ENCODE data around the gene SETX.

SETX gene

DNA sequence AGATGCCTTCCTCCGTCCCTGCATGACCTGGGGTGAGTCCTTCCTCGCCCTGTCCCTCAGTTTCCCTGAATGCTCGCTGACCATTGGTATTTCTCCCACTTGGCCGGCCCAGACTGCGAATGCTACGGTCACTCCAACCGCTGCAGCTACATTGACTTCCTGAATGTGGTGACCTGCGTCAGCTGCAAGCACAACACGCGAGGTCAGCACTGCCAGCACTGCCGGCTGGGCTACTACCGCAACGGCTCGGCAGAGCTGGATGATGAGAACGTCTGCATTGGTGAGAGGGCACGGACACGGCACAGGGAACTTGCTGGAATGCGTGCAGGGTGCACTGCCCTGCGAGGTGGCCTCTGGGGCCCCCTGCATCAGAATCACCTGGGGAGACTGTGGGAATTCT, 115.8 kb downstream of the SETX start:
- no peak for DNase-seq

DNA sequence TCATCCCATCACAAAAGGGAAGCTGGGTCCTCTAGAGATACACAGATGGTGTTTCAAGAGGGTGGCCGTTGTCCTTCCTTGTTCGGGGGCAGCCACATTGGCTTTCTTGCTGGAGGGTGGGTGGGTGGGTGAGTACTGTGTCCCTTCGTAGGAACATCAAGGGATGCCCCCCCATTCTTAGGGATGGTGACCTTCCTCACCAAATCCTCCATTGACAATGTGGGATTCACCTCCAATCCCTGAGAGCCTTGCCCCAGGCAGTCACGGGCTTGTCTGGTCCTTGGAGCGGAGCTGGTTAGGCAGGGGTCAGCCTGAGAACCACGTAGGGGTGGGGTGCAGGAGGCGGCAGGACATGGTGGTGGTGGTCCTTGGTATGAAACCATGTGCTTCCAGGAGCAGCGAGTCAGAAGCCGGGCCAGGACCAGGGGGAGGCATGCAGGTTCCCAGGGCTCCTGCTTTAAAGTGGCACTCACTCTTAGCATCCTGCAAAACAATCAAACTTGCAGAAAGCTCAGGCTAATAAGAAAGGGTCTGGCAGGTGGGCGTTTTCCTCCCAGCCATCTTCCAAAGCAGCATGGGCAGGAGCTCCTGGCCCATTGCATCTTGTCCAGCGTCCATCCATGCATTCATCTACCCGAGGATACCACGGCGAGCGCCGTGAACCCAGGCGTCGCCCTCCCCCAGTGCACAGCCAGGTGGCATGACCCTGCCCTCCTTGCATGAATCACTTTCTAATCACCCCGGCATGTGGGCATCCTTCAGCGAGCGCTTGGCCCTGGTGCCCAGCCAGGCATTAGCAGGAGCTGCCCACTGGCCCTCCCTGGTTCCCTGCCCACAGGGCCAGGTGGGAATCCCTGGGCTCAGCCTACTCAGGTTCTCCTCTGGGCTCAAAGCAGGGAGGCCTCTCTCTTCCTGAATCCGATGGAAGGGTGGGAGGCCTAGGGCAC, 116.5 kb downstream of the SETX start:
- DNase-seq, result no peak

DNA sequence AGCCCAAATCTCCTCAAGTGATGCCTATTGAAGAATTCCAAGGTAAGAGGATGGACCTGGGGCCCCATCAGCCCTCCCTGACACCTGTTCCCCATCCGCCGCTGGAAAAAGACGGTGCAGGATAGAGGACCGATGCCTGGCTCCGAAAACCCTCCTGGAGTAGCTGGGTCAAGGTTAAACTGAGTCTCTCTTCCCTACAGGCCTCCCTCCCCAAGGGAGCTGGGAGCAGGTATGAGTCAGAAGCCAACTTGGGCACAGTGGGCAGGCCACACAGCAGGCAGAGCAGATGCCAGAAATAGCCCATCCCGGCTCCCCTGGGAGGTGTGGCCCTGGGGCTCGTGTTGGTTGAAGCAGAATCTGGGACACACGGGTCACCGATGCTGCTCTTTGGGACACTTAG, 117.3 kb downstream of the SETX start:
- DNase-seq, result no peak

DNA sequence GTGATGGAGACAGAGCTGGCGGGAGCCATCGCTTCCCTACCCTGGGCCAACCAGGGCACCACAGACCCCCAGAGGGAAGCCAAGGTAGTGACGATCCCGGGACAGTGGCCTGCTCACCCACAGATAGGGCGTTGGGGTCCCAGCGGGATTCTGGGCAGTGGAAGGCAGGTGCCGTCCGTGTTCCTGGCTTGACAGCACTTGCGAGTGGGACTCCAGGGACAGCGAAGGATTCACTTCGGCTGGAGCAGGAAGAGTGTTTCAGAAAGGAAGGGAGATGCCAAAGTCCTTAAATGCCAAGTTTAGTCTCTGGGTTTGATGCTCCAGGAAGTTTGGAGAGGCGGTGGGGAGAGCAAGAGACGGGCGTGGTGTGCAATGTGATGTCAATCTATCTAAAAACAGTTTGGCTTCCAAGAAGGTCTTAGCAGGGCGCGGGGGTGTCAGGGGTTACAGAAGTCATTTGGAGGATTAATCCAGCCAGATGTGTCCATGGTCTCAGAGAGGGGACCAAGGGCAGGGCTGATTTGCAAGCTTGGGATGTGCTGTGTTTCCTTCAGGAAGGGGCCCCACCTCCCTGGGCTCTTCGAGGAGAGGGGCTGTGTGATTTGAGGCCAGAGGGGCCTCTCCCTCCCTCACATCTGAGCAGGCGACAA, 118.0 kb downstream of the SETX start:
- DNase-seq, result no peak

DNA sequence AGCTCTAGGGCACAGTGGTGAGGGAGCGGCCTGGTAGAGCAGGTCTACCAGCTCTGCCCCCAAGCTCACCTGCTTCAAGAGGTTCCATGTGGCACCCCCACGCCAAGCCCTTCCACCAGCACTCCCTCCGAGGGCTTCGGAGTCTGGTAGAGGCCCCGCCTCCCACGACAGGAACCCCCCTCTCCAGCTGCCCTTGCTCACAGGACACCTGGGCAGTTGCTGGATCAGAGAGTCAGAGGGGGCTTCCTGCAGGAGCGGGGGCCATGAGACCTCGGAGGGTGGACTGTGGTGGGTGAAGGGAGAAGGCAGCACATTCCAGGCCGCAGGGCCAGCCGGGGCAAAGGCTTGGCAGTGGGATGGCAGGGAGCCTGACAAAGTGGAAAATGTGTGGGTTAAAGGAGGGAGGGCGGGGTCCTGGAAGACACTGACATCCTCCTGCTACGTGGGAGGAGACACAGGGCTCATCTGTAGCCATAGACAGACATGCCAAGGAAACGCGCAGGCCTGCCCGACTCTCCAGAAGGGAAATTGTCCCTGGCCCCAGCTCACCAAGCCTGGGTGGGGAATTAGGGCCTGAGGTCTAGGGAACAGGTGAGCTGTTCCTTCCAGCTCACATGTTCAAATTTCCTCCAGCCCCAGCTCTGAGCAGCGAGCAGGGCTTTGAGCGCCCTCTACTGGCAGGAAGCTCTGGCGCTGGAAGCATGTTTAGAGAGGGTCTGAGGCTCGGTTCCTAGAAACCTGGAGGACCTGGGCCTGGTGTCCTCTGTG, 118.7 kb downstream of the SETX start:
- peak; percentile 87 to 88 for DNase-seq

DNA sequence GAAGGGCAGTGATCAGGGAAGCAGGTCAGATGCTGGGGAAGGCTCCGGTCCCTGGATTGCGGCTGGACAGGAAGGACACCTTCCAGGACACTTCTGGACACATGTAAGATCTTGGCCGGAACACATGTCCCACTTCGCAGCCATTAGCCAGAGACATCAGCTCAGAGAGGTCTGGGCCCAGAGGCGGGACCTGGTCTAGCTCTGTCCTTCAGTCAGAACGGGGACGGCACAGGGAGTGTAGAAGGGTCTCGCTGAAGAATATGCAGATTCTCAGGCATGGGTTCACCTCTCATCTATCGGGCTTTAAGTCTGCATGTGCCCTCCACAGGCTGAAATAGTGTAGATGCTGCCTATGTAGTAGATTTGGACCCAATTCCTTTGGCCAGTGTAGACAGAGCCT, 119.7 kb downstream of the SETX start:
- DNase-seq, result no peak

DNA sequence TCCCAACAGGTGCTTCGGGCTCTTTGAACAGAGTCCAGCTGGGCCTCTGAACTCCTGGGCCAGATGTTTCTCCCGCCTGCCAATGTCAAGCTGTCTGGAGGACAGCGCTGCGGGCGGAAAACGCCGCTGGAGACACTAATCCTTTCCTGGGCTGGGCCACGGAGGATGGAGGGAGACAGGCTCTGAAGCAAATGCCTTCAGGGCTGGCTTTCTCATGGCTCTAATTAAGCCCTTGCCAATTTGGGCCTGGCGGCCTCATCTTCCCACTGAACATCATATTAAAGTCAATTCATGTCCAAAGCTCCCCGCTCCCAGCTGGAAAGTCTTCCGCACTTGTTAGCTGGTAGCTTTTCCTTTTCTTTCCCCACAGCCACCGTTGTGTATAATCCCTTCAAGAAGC, 120.3 kb downstream of the SETX start:
- DNase-seq, result no peak

DNA sequence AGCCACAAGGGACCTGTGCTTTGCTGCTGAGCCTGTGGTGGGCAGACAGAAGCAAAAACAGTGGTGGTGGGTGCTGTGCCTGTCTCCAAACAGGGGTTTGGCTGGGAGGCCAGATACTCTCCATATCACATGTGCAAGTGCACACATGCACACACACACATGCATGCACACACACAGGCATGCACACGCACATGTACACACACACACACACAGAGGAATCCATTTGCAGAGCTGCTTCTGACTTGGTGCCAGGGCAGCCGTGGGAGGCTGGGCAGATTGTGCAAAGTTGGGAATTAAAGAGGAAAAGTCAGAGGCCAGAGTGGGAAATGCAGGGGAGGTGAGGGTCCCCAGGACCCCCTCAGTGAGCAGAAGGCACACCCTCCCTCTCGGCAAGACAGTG, 121.6 kb downstream of the SETX start:
- DNase-seq, result no peak

DNA sequence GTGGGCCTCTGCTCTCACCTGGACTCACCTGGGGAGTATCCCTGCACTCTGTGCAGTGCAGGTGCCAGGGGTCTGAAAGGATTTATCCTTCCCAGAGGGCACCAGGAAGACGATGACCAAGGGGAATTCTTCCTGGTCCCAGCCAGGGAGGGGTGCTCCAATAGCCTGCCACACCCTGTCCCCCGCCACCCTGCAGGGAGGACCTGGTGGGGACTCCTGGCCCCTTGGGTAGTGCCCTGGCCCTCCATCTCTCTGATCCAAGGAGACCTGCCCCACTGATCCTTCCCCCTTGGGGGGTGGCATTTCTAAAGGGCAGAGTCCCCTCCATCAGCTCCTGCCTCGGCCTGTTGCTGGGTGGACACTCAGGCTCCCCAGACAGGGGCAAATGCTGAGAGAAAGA, 122.3 kb downstream of the SETX start:
- DNase-seq, result no peak

DNA sequence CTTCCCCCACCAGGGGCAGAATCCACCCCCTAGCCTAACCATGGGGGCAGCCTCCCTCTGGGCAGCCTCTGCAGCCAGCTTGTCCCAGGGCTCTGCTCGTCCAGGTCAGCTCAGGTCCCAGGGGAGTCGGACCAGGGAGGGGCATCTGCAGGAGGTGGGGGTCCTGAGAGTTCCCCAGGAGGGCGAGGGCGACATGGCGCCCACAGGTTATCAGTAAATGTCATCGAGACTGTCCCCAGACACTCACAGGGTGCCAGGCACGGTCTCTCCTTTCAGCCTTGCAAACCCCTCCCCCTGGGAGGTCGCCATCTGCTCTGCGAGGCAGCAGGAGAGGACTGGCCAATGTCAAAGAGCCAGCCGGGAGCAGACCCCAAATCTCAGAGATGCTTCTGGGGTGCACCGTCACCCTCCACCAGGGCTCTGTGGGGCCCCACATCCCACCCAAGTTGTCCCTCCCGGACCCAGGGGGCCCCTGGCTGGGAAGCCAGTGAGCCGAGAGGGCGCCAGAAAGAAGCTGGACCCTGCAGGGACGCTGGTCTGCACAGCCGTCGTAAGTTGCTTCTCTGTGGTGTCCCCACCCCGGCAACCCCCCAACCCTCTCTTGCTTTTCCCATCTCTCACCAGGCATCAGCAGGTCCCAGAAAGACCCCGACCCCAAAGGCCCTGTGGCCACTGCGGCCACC, 123.6 kb downstream of the SETX start:
- no peak for DNase-seq

DNA sequence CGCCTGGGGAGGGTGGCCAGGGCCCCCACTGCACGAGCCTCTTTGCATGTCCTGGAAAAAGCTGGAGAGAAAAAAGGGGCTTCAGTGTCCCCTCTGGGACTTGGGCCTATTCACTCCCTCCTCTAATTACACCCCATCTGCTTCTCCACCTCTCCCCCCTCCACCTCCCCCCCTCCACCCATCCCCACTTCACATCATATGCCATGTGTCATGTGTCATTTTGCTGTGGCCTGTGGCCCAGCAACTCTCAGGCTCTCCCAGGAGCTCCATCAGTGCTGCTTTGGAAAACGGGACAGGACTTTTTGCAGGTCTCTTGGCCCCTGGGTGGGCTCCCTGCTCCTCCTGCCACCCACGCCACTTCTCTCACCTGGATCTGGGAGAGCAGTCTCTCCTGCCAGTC, 124.2 kb downstream of the SETX start:
- no peak for DNase-seq

DNA sequence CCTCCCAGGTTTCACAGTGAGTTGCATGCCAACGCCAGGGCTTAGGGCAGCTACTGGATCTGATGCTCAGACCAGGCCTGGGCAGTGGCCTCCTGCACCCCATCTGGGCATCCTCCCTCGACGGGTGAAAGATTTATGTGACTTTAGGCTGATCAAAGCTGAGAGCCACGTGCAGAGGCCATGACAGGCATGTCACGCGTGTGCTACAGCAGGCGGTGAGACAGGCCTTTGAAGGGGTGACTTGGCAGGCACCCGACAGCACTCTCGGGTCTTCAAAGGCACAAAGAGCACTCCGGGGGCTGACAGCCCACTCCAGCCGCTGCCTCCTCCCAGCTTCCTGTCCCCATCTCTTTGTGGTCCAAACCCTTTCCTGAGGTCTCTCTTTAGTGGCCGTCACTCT, 126.7 kb downstream of the SETX start:
- DNase-seq, result no peak

DNA sequence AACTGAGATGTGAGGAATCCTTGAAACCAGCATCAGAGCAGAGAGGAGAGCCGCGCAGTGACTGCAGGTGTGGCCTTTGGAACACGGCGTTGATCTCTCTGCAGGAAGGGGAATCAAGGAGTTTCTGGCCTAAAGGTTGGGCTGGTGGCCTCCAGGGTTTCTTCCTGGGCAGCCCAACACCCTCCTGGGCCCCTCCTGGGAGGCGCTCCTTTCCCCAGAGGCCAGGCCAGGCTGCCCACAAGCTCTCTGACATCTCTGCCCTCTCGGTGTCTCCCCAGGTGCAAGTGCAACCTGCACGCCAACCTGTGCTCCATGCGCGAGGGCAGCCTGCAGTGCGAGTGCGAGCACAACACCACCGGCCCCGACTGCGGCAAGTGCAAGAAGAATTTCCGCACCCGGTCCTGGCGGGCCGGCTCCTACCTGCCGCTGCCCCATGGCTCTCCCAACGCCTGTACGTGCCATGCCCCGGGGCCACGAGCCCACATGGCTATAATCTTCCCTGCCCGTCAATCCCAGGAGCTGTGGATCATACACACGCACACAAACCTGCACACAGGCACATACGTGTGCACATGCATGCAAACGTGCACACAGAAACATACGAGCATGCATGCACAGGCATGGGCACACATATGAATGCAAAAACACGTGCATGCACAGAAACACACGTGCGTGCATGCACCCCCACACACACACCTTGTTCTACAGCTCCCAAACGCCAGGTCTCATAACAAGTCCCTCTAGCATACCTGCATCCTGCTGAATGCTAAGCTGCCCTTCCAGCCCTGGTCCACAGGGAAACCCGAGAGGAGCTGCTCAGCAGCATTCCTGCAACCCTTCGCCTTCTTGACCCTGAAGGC, 128.0 kb downstream of the SETX start:
- DNase-seq, result no peak

DNA sequence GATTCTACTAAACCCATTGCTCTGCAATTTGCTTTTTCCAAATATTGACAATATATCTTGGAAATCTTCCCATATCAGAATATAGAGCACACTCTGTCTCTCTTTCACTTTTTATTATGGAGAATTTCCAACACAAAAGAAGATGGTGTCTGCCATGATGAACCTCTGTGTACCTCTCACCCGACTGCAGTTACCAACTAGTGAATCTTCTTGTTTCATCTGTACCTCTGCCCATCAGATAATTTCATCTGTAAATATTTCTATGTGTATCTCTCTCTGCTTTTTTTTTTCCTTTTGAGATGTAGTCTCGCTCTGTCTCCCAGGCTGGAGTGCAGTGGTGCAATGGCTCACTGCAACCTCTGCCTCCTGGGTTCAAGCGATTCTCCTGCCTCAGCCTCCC, 130.1 kb downstream of the SETX start:
- no peak for DNase-seq

DNA sequence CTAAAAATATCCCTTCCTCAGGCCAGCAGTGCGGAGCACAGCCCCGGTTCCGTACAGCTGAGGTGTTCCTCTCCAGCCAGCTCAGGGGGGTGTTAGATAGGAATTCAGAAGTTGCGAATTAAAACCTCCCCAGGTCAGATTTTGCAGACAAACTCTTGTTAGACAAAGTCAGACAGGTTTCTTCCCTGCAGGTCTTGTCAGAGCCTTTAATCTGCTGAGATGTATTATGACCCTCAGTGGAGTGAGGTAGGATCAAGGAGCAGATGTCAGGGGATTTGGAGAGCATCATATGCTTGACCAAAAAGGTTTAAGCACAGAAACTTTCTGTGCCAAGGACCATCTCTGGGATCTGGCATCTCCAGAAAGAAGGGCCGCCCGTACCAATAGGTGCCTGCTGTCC, 132.8 kb downstream of the SETX start:
- DNase-seq, result no peak

DNA sequence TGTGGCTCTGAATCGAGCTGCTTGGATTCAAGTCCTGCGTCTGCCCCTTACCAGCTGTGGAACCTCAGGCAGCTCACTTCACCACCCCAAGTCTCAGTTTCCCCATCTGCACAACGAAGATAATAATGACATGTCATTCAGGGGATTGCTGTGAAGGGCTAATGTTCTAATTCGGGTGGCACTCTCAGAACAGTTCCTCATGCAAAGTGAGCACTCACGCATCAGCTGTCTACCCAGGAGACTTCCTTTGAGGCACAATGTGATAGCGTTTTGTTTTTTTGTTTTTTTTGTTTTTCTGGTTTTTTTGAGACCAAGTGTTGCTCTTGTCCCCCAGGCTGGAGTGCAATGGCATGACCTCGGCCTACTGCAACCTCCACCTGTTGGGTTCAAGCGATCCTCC, 136.6 kb downstream of the SETX start:
- no peak for DNase-seq

DNA sequence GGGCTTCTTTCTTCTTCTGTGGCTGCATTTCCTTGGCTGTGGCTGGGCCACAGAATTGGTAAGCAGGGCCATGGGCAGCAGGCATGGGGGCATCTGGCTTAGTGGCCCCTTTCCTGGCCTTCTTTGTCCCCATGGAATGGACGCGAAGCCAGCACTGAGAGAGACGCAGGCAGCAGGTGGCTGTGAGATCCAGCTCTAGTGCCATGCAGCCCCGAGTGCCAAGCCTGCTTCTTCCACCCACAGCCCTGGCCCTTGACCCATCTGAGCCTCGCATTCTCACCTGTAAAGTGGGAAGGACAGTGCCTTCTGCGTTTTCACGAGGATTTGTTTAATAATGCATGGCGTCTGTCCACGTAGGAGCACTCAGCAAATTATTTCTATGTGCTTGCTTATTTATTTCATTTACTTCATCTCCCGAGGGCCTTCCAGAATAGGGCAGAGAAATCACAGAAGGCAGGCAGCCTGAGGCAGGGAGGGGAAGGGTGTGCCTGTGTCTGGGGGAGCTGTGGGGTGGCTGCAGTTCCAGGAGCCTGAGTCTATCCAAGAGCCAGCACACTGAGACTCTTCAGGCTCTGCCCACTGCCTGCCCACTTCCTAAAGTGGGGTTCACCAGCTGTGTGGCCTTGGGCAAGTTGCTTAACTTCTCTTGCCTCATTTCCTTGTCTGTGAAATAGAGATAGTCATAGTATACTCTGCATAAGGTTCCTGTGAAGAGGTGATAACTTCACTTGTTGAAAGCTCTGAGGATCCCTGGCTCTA, 137.7 kb downstream of the SETX start:
- DNase-seq, result no peak

DNA sequence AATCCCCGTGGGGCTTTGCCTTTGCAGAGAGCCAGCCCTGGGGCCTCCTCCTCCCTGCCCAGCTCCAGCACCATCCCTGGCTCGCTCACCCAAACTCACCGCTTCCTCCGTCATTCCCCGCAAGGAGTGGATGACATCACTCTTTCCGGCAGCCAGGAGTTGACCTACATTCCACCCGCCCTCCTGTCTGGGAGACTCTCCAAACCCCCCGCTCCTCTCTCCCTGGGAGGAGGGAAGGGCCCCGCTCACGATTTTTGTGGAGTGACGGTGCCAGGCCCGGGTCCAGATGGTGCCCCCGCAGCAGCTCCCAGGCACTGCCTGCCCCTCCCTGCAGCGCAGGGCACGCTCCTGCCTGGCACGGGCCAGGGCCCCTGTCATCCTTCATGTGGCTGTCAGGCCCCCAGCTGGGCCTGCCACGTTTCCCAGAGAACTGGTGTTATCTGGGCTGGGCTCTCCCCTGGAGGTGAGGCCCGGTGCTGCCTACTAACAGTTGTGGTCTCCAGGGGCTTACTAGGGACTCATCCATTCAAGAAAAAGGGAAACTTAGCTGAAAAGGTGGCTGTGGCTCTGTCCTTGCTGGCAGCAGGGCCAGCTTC, 140.7 kb downstream of the SETX start:
- DNase-seq, result no peak

DNA sequence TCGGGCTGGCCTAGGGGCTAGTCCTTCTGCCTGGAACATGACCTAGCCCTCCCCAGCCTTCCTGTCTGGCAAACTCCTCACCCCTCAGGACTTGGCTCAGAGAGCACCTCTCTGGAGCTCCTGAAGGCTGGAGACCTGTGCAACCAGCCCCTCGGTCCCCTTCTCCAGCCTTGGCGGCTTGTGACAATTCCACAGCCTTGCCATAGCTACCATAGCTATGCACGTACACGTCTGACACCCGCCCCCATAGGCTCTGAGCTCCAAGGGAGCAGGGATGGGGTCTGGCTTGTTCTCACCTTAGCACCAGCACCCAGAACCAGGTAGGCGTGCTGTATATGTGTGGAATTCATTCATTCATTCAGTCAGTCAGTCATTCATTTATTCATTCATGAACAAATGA, 143.2 kb downstream of the SETX start:
- no peak for DNase-seq
